ENCODE data around the gene ATP6V1G3.
"Not testable (repeated sequence)": the region's sequence is repeated elsewhere in the genome, so short reads cannot be mapped to it uniquely, and the experiment has no call there.

Gene ATP6V1G3, protein sequence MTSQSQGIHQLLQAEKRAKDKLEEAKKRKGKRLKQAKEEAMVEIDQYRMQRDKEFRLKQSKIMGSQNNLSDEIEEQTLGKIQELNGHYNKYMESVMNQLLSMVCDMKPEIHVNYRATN

DNA sequence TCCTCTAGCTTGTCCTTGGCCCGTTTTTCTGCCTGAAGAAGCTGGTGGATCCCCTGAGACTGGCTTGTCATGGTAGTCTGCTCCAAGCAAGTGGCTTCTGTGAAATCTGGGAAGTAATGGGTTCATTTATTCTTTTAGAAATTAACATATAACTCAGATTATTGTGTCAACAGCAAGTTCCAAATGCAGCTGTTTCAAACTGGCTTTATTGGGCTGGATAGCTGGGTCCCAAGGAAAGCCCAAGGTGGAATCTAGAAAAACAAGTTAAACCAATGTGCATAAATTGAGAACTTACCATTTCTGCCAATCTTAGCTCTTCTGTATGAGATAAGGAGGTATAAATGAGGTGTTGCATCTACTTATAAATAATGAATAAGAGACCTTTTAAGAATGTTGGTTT, at the start of gene ATP6V1G3:
TSS of gene ATP6V1G3 (minus strand) at position 101 of the 400 bp plus-strand sequence. CDS start at position 71, 30 bp downstream.
- no peak for DNase-seq (ENCODE audit: low read depth in 2 of 2)

DNA sequence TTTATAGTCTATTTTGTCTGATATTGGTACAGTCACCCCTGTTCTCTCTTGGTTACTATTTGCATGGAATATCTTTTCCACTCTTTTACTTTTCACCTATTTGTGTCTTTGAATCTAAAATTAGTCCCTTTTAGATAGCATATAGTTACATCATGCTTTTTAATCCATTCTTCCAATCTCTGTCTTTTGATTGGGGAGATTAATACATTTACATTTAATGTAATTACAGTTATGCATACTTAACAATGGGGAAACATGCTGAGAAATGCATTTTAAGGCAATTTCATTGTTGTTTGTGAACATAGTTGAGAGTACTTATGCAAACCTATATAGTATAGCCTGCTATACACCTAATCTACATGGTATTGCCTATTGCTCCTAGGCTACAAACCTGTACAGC, 48.4 kb upstream of the ATP6V1G3 start:
- no peak for DNase-seq (ENCODE audit: low read depth in 2 of 2)

DNA sequence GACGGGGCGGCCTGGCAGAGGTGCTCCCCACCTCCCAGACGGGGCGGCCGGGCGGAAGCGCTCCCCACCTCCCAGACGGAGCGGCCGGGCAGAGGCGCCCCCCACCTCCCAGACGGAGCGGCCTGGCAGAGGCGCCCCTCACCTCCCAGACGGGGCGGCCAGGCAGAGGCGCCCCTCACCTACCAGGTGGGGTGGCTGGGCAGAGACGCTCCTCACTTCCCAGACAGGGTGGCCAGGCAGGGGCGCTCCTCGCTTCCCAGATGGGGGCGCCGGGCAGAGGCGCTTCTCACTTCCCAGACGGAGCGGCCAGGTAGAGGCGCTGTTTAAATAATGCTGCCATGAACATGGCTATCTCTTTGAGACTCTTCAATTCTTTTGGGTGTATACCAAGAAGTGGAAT, 43.7 kb upstream of the ATP6V1G3 start:
- DNase-seq (ENCODE audit: low read depth in 2 of 2) = no peak

DNA sequence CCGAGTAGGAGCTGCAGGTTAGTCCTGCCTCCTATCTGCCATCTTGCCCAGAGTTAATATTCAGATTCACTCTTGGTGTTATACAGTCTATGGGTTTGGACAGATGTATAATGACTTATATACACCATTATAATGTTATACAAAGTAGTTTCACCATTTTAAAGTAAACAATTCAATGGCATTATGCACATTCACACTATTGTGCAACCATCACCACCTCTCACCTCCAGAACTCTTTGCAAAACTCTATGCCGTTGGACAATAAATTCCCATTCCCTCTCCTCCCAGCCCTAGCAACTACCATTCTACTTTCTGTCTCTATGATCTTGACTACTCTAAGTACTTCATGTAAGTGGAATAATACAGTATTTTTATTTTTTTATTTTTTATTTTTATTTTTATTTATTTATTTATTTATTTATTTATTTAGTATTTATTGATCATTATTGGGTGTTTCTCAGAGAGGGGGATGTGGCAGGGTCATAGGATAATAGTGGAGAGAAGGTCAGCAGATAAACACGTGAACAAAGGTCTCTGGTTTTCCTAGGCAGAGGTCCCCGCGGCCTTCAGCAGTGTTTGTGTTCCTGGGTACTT, 42.8 kb upstream of the ATP6V1G3 start:
- not testable (repeated sequence) for DNase-seq (ENCODE audit: low read depth in 2 of 2)

DNA sequence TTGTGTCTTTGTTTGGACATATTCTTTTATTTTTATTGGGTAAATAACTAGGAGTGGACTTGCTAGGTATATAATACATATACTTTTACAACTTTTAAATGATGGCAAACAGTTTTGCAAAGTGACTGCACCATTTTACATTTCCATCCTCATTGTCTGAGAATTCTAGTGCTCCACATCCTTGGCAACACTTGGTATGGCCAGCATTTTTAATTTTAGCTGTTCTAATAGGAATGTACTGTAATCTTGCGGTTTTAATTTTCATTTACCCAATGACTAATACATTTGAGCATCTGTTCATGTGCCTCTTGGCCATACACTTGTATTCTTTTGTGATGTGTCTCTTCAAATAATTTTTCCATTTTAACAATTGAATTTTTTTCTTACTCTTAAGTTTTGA, 37.0 kb upstream of the ATP6V1G3 start:
- no peak for DNase-seq (ENCODE audit: low read depth in 2 of 2)

DNA sequence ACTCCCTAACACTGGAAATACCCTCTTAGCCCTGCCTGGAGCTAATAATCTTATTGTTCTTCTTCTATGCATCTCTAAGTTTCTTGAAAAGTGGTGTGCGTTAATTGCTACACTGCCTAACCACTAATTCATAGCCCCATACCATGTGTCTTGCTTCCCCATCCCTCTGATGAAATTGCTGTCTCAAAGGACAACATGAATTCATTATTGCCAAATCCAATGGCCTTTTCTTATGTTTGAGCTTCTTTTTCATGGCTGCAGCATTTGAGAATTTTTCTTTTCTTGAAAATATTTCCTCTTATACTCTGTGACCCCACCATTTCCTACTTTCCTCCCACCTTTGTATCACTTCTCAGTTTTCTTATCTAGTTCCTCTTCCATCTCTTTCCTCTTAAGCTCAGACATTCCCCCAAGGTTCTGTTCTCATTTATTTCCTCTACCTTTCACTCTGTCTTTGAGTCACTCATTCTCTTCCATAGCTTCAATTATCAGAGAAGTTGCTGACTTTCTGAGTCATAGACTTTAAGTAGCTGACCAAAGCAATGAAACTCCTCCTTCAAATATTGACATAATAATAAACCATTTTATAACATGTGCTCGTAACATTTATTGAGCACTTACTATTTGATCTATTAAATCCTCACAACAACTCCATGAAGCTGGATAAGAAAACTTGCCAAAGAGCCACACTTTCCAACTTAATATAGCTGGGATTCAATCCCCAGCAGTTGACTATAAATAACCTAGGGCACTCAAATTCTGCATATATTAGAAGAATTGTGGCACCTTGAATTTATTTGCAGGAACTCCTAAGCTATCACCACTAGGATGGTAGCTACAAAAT, 35.5 kb upstream of the ATP6V1G3 start:
- no peak for DNase-seq (ENCODE audit: low read depth in 2 of 2)

DNA sequence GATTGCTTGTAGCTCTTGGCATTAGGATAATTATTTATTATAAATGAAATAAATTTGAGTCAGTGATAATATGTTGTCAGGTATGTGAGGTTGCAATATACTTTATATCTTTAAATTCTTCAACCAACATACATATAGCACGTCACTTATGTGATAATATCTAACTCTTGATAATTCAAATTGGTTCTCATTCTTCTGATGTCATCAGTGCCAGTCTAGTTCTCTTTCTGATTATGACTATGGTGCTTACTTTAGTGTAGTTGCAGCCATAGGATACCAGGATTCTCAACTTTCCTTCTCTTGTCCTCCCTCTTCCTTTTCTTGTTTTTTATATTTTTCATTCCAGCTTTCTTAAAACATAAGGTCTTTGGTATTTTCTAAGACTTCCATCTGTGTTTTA, 34.8 kb upstream of the ATP6V1G3 start:
- DNase-seq (ENCODE audit: low read depth in 2 of 2) = no peak

DNA sequence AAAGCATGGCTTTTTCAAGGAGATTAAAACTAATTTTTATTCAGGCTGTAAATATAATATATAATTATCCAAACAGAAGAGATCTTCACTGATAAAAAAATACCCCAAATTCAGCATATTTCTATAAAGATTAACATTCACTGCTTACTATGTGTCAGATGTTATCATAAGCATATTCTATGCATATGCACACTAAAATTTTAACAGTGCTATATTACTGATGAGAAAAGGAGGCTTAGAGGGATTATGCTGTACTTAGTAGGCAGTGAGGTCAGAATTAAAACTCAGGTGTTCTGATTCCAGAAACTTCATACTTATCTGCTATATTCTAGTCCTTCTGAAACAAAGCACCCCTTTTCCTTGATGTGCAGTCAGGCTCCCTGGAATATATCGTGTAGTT, 33.8 kb upstream of the ATP6V1G3 start:
- no peak for DNase-seq (ENCODE audit: low read depth in 2 of 2)

DNA sequence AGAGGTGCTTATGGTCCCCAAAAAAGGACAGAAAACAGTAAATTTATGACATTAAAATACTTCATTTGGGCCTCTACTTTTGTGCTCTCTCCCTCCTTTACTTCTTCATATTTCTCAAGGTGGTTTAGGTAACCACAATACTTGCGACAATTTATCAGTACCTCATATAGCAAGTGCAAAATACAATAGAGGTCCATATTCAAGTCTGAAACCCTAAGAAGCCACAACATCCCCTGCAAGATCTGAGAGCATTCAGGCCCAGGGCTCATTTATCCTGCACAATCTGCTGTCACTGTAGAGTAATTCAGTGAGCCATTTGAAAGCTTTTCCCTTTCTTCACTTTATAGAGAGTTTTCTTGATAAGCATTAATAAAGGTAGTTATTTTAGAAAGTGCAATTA, 24.2 kb upstream of the ATP6V1G3 start:
- DNase-seq (ENCODE audit: low read depth in 2 of 2) = no peak

DNA sequence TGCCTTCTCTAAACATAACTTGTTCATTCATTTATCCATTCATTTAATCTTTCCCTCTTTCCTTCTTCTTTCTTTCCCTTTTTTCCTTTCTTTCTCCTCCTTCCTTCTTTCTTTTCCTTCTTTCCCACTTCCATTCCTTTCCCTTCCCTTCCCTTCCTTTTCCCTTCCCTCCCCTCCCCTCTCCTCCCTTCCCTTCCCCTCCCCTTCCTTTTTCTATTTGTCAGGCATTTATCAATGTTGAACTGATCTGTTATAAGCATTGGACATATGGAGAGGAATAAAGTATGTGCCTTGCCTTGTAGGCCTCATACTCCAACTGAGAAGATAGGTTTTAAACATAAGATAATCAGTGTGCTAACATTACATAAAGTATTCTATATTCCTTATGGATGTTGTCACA, 23.7 kb upstream of the ATP6V1G3 start:
- DNase-seq (ENCODE audit: low read depth in 2 of 2) = no peak

DNA sequence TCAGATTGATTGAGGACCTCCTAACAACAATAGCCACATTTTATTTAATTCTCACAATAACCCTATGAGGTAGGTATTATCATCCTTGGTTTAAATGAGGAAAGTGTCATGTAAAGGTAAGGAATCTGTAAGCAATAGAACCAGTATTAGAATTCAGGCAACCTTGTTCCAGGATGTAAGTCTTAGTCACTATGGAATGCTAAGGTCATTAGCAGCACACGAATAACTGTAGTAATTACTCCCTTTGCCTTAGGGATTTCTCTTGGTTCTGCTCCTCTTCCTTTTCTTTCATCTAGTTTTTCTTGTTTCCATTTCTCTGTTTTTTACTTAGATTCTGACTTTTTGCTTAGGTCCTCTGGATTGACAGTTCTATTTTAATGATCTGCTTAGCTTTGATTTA, 23.1 kb upstream of the ATP6V1G3 start:
- no peak for DNase-seq (ENCODE audit: low read depth in 2 of 2)

DNA sequence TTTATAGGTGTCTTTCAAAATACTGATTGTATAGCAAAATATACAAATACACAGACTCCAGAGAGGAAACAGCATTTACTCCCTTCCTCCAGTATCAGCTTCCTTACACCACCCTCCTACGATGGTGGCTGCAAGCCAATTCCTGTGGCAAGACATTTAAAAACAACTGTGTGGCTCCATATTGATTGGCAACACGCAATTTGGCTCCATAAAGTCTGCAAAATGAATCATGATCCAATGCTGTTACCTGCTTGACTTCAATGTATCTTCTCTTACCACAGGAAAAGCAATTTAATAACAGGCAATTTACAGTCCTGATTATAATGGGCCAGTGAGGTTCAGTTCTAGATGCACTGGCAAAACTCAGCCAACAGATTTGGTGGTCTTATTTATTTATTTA, 19.7 kb upstream of the ATP6V1G3 start:
- no peak for DNase-seq (ENCODE audit: low read depth in 2 of 2)

DNA sequence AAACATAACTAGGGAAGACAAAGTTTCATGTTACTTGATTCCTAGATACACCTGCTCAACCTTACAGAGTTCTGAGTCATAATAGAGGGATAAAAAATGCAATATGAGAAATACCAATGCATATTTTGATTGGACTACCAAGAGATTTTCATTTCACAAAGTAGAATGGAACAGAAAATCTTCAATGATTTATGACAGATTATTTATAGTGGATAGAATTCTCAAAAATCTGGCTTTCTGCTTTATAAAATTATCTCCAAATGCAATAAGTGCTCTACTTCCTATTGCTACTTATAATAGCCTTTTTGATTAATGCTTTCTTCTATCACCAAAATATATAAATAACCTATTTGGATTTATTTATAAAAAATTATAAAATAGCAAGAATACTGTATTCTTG, 18.9 kb upstream of the ATP6V1G3 start:
- no peak for DNase-seq (ENCODE audit: low read depth in 2 of 2)

DNA sequence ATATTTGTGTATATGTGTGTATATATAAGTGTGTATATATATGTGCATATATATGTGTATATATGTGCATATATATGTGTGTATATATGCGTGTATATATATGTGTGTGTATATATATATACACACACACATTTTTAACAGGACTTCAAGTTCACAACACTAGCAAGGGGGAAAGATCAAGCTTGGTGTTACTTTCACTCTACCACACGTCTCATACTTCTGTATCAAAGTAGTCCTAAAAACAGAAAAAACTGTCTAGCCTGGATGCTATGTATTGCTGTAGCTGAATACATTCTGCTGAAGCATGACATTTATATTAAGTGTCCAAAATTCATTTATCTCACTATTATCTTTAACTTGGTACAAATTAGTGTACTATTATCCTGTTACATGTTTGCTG, 17.9 kb upstream of the ATP6V1G3 start:
- DNase-seq (ENCODE audit: low read depth in 2 of 2) = no peak

DNA sequence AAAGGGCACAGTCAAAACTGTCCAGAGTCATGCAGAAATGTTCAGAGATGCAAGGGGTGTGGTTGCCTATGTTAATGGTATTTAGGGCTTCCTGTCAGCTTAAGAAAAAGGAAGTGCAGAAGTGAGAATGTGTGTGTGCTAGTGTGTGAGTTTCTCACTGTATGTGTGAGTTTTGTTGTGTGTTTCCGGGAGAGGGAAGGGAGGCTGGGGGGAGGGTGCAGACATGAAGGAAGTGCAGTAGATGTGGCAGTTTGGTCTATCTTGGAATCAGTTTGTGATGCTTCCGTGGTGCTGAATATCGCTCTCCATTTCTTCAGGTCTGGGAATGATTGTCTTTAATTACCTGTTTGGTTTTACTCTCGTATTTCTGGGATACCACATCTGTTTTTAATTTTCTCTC, 16.5 kb upstream of the ATP6V1G3 start:
- DNase-seq (ENCODE audit: low read depth in 2 of 2) = peak; percentile 23 to 31

DNA sequence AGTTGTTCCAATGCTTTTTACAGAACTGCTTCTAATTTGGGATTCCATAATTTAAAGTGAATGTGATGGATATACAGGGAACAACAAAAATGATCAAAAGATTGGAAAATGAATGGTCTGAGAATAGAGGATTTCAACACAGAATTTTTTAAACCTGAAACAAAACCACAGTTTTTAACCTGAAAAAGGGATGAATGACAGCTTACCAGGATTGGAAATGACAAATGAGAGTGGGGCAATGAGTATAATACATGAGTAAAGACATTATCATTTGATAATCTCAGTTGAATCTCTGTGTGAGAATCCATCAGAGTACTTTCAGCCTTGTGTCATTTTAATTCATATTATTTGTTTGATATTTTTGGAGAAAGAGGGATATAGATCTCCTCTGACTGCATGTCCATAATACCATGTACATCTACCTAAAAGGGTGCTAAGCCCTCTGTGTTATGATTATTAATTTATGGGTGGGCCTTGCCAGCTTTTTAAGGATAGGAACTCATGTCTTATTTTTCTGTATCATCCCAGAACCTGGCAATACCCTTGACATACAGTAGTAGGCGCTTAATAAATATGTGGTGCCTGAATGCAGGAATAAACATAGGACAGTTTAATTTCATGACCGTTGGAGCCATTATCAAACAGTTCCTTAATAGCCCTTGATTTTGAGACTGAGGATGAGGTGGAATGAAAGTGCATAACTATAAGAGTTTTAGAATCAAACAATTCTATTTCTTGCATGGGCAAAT, 12.4 kb upstream of the ATP6V1G3 start:
- DNase-seq (ENCODE audit: low read depth in 2 of 2) = no peak

DNA sequence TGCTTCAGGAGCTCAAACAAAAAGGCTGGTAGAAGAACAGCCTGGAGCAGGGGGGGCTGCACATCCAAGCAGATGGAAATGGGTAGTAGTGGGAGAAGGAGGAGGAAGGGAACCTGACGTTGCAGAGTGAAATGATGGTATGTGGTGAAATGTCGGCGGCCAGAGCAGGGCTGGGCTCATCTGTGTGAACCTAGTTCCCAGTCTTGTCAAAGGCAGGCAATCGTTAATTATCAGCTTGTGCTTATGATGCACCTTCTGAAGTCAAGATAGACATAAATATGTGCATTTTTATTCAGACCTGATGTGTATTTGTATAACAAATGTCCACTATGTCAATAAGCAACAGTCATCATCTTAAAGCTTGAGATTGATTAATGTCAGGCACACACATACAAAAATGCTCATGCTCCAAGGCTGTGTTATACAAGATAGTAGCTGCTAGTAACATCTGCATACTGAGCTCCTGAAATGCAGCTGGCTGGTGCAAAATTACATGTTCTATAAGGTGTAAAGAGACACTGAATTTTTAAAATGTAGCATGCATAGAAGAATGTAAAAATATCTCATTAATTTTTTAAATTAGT, 10.6 kb upstream of the ATP6V1G3 start:
- DNase-seq (ENCODE audit: low read depth in 2 of 2) = no peak

DNA sequence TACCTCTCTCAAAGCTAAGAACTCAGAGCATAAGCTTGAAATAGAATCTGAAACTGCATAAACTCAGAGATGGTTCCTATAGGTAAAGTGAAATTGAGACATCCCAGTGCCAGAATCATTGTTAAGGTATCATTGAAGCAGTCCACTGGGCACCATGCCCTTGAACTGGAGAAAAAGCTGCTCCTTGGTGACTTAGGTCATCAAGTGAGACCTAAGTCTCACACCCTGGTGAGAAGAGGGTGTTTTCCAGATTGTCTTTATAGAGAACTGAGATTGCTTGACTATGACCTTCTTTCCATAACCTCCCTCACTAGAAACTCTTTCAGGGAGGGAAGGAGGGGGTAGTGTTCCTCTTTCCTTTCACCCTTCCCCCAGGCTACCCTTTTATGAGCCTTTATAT, 9.4 kb upstream of the ATP6V1G3 start:
- no peak for DNase-seq (ENCODE audit: low read depth in 2 of 2)

DNA sequence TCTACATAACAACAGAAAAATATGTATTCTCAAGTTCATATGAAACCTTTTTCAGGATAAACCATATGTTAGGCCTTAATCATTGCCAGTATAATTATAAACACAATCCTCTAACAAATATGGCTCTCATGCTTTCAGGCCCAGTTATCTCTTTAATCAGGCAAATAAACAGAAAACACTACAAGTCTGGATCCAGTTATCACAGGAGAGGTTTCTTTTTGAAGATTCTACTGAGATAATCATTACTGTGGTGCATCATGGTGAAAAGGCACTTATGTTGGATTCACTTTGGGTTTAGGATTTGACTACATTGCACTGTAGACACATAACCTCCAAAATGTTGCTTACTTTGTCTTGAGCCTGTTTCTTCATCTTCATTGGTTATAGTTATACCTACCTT, 8.4 kb upstream of the ATP6V1G3 start:
- DNase-seq (ENCODE audit: low read depth in 2 of 2) = no peak

DNA sequence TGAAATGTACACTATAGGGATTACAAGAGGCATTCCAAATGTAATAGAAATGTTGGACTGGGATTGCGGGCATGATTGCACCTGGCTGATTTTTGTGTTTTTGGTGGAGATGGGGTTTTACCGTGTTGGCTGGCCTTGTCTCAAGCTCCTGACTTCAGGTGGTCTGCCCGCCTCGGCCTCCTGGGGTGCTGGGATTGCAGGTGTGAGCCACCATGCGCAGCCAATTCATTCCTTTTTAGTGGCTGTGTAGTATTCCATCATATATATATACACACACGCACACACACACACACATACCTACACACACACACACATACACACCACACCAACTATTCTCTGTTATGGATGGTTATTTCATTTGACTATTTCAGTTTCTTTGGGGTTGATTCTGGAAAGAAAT, 4.7 kb upstream of the ATP6V1G3 start:
- DNase-seq (ENCODE audit: low read depth in 2 of 2) = no peak

DNA sequence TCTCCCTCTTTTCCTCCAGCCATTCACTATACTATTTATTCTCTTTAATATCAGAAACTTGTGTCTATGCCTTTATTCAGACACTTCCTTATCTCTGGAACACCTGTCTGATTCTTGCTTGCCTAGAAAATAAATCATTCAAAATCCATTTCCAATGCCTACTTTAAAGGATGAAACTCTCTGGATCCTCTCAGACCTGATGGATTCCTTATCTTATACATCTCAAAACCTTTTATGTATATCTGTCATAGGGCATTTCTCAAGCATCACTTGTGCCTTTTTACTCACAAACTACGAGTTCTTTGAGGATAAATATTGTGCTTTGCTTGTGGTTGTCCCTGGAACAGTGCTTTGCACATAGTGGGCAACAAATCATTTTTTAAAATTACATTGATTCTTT, 3.8 kb upstream of the ATP6V1G3 start:
- DNase-seq (ENCODE audit: low read depth in 2 of 2) = no peak

DNA sequence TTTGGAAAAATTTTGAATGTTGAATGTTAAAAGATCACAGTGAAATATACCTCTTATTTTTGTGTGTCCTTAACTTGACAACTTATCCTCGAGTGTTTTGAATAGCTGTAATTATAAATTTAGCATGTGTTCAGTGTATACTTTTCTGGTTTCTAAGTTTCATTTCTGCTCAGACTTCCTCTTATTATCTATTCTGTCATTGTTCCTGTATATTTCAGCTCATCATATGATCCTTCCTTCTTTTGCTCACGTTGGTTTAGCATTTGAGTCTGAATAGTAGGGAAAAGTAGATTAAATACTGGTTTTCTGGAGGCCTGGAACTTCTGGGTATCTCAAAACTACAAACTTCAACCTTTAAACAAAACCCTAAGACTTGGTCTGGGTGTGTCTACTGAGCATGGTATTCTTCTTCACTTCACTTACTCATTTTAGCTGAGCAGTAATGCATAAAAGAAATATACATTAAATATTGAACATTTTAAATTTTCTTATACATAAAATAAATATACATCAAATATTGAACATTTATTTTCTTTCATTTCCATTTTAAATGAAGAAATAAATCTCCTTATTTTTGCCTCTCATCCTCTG, 3.3 kb upstream of the ATP6V1G3 start:
- no peak for DNase-seq (ENCODE audit: low read depth in 2 of 2)
